GM19351 (cell line): ENCODE data around the gene KLHL34.

Experiments used
- ATAC-seq: cut with Tn5 transposase; IDR thresholded peaks from one replicate; pipeline ENCODE4 v1.9.1; 2021; ENCODE audit warnings: mild to moderate bottlenecking, moderate library complexity; ENCODE audit not compliant: unreplicated experiment

KLHL34 gene

GRCh38 chrX:21658152-21658737, at the start of gene KLHL34:
Gene KLHL34 (minus strand): TSS chrX:21658330. CDS start chrX:21657788, 542 bp downstream.
- ATAC-seq: no peak

GRCh38 chrX:21705225-21705624, 47.1 kb upstream of the KLHL34 start:
- ATAC-seq: no peak

- no peak for ATAC-seq
These were observed 44.6 kb upstream of the KLHL34 start for GRCh38 chrX:21702725-21703124.

- no peak for ATAC-seq
These were observed 42.8 kb upstream of the KLHL34 start for GRCh38 chrX:21700967-21701366.

- ATAC-seq: no peak
These were observed 42.1 kb upstream of the KLHL34 start for GRCh38 chrX:21700275-21700674.

- ATAC-seq: no peak
These were observed 41.0 kb upstream of the KLHL34 start for GRCh38 chrX:21699136-21699535.

GRCh38 chrX:21698272-21698671, 40.1 kb upstream of the KLHL34 start:
- ATAC-seq: peak; percentile 56

GRCh38 chrX:21691512-21692018, 33.4 kb upstream of the KLHL34 start:
- no peak for ATAC-seq

- no peak for ATAC-seq
These were observed 25.8 kb upstream of the KLHL34 start for GRCh38 chrX:21683941-21684340.

- no peak for ATAC-seq
These were observed 20.0 kb upstream of the KLHL34 start for GRCh38 chrX:21678048-21678612.

GRCh38 chrX:21675931-21676330, 17.8 kb upstream of the KLHL34 start:
- ATAC-seq: no peak

- ATAC-seq: no peak
These were observed 16.5 kb upstream of the KLHL34 start for GRCh38 chrX:21674430-21675186.

- ATAC-seq: no peak
These were observed 8.5 kb upstream of the KLHL34 start for GRCh38 chrX:21666679-21667078.

- ATAC-seq: no peak
These were observed 8.1 kb upstream of the KLHL34 start for GRCh38 chrX:21666252-21666651.

- ATAC-seq: no peak
These were observed 4.6 kb upstream of the KLHL34 start for GRCh38 chrX:21662761-21663160.

- no peak for ATAC-seq
These were observed 3.2 kb upstream of the KLHL34 start for GRCh38 chrX:21661316-21661715.

- ATAC-seq: no peak
These were observed 2.0 kb upstream of the KLHL34 start for GRCh38 chrX:21660156-21660555.

GRCh38 chrX:21659320-21659719, 1.2 kb upstream of the KLHL34 start:
- ATAC-seq: no peak

- no peak for ATAC-seq
These were observed 616 bp upstream of the KLHL34 start for GRCh38 chrX:21658746-21659145.

- ATAC-seq: no peak
These were observed 595 bp downstream of the KLHL34 start for GRCh38 chrX:21657318-21658151.
